Calu3 (cell line): ENCODE results near the gene IFT80. TPM values are rescaled to one million over a fixed set of nuclear protein-coding genes. Genes with fewer than 3 reads are reported as not detected.

Experiments used
- BruUV-seq: library from RNA; stranded (reverse); fragments of 400-500 nt; replicated peaks from 2 replicates; lab custom pipeline; 2021; lab: Mats Ljungman, UMichigan
- CTCF ChIA-PET: fragments of 300-600 bp; sonication (Branson Sonifier 250); formaldehyde crosslinking; loops from one replicate; lab custom pipeline; 2022; ENCODE audit warnings: antibody characterized with exemption; lab: Charles Lee
- DNase-seq: peaks from one replicate; pipeline ENCODE4 v3.0.0; 2022
- H3K27ac Mint-ChIP-seq: one replicate; pipeline ENCODE4 v1.8.0; 2022; ENCODE audit warnings: mixed read lengths; ENCODE audit not compliant: unreplicated experiment
- H3K27me3 Mint-ChIP-seq: one replicate; pipeline ENCODE4 v1.8.0; 2022; ENCODE audit warnings: mixed read lengths; ENCODE audit not compliant: unreplicated experiment
- H3K36me3 Mint-ChIP-seq: one replicate; pipeline ENCODE4 v1.8.0; 2022; ENCODE audit warnings: mild to moderate bottlenecking, moderate library complexity, mixed read lengths; ENCODE audit not compliant: insufficient read depth, unreplicated experiment
- H3K4me1 Mint-ChIP-seq: one replicate; pipeline ENCODE4 v1.8.0; 2022; ENCODE audit warnings: mild to moderate bottlenecking, low read depth, mixed read lengths; ENCODE audit not compliant: unreplicated experiment
- H3K4me3 Mint-ChIP-seq: one replicate; pipeline ENCODE4 v1.8.0; 2022; ENCODE audit warnings: mild to moderate bottlenecking, low read depth, moderate library complexity, mixed read lengths; ENCODE audit not compliant: unreplicated experiment
- H3K9me3 Mint-ChIP-seq: one replicate; pipeline ENCODE4 v1.8.0; 2022; ENCODE audit warnings: low read depth, mixed read lengths; ENCODE audit not compliant: unreplicated experiment
- CTCF ChIP-seq: fragments of 200-600 bp; IDR thresholded peaks from one replicate; pipeline ENCODE4 v1.8.0; 2022; ENCODE audit warnings: antibody characterized with exemption; ENCODE audit not compliant: unreplicated experiment
- intact Hi-C: fragments of 100-400 bp; cut with micrococcal nuclease; formaldehyde crosslinking; loops from one replicate; pipeline ENCODE4 v1.10.0; 2022; ENCODE audit not compliant: unreplicated experiment
- total RNA-seq: library from RNA; stranded (reverse); gene quantifications from 2 replicates; pipeline ENCODE4 v1.2.3, GENCODE V29; 2022

The IFT80 gene
- total RNA-seq, 1 experiment from 2014 or later: 58.0 TPM

- Mint-ChIP-seq H3K27ac (no peak overlapping the region), H3K4me1 (peaks cover 7% of the 10 kb centered on the region), H3K36me3 (no peaks in the 10 kb centered on the region), H3K9me3 (no peaks in the 10 kb centered on the region), H3K27me3 (no peaks in the 10 kb centered on the region), H3K4me3 (no peak overlapping the region)
- CTCF ChIA-PET: interaction anchor here (0.9 kb wide), 1 partner anchor 74 kb away, joined by 4 read pairs; no protein-coding TSS in a partner anchor
- TF ChIP-seq CTCF: no peak
- intact Hi-C loops: no loop called here
- BruUV-seq: no TSS peak
- no peak for DNase-seq
Measured at GRCh38 chr3:160265088-160265487, 133.9 kb downstream of the IFT80 start.

- Mint-ChIP-seq H3K27ac (no peak overlapping the region), H3K27me3 (no peaks in the 10 kb centered on the region), H3K4me1 (peaks cover 7% of the 10 kb centered on the region), H3K4me3 (no peak overlapping the region), H3K36me3 (no peaks in the 10 kb centered on the region), H3K9me3 (no peaks in the 10 kb centered on the region)
- TF ChIP-seq CTCF: no peak
- intact Hi-C loops: no loop called here
- no peak for DNase-seq
- CTCF ChIA-PET: no interaction called here
- BruUV-seq: no TSS peak
Measured at GRCh38 chr3:160260587-160261270, 138.3 kb downstream of the IFT80 start.

GRCh38 chr3:160259589-160259988, 139.4 kb downstream of the IFT80 start:
- no peak overlapping the region for H3K27ac Mint-ChIP-seq
- H3K36me3 Mint-ChIP-seq: no peaks in the 10 kb centered on the region
- DNase-seq: no peak
- intact Hi-C loops: no loop called here
- H3K27me3 Mint-ChIP-seq: no peaks in the 10 kb centered on the region
- H3K9me3 Mint-ChIP-seq: no peaks in the 10 kb centered on the region
- H3K4me3 Mint-ChIP-seq: no peak overlapping the region
- H3K4me1 Mint-ChIP-seq: peaks cover under 1% of the 10 kb centered on the region
- no TSS peak for BruUV-seq
- TF ChIP-seq CTCF: no peak
- CTCF ChIA-PET: no interaction called here

- BruUV-seq: no TSS peak
- H3K27me3 Mint-ChIP-seq: no peaks in the 10 kb centered on the region
- intact Hi-C loops: no loop called here
- H3K27ac Mint-ChIP-seq: no peak overlapping the region
- no peak overlapping the region for H3K4me3 Mint-ChIP-seq
- DNase-seq: no peak
- H3K4me1 Mint-ChIP-seq: no peaks in the 10 kb centered on the region
- CTCF ChIA-PET: no interaction called here
- no peaks in the 10 kb centered on the region for H3K36me3 Mint-ChIP-seq
- no peaks in the 10 kb centered on the region for H3K9me3 Mint-ChIP-seq
- TF ChIP-seq CTCF: no peak
Measured at GRCh38 chr3:160257606-160258005, 141.4 kb downstream of the IFT80 start.
